Glutamatergic neuron (in vitro differentiated cells): ENCODE data around the gene ABHD17A. TPM values are rescaled to one million over a fixed set of nuclear protein-coding genes. Genes with fewer than 3 reads are reported as not detected.
A peak's percentile ranks its signal among the peaks of the same experiment; 100 is the strongest.

Source experiments
- DNase-seq: peaks from one replicate; pipeline ENCODE4 v3.0.0; 2022
- H3K27ac Mint-ChIP-seq: one replicate; pipeline ENCODE4 v1.8.0; 2020; ENCODE audit warnings: mild to moderate bottlenecking, mixed read lengths, inconsistent platforms; ENCODE audit not compliant: unreplicated experiment
- H3K27me3 Mint-ChIP-seq: one replicate; pipeline ENCODE4 v1.8.0; 2020; ENCODE audit warnings: mild to moderate bottlenecking, moderate library complexity, mixed read lengths, inconsistent platforms; ENCODE audit not compliant: unreplicated experiment
- H3K36me3 Mint-ChIP-seq: one replicate; pipeline ENCODE4 v1.8.0; 2020; ENCODE audit warnings: mild to moderate bottlenecking, mixed read lengths, inconsistent platforms; ENCODE audit not compliant: unreplicated experiment
- H3K4me1 Mint-ChIP-seq: one replicate; pipeline ENCODE4 v1.8.0; 2020; ENCODE audit warnings: mild to moderate bottlenecking, low read depth, mixed read lengths, inconsistent platforms; ENCODE audit not compliant: unreplicated experiment
- H3K4me3 Mint-ChIP-seq: one replicate; pipeline ENCODE4 v1.8.0; 2020; ENCODE audit warnings: mild to moderate bottlenecking, mixed read lengths, inconsistent platforms; ENCODE audit not compliant: unreplicated experiment
- H3K9me3 Mint-ChIP-seq: one replicate; pipeline ENCODE4 v1.8.0; 2020; ENCODE audit warnings: mild to moderate bottlenecking, moderate library complexity, mixed read lengths, inconsistent platforms; ENCODE audit not compliant: unreplicated experiment
- CTCF ChIP-seq: fragments of 200-600 bp; sonication (generic); IDR thresholded peaks from one replicate; pipeline ENCODE4 v1.5.0; 2021; ENCODE audit not compliant: partially characterized antibody, unreplicated experiment
- total RNA-seq: library from RNA; stranded (reverse); fragmentation: NEBNext Ultra II Directional; extraction: Animal tissue kit (Norgen Biotek cat#: 25700); gene quantifications from one replicate; pipeline ENCODE4 v1.2.1, GENCODE V29; 2021; ENCODE audit not compliant: unreplicated experiment

ABHD17A gene
- total RNA-seq, 1 donor from 2014 or later, result 75.1 TPM

- Mint-ChIP-seq H3K36me3 (no peaks in the 10 kb centered on the region), H3K9me3 (peaks cover 15% of the 10 kb centered on the region), H3K27ac (peak overlapping the region; percentile 80), H3K4me3 (peak overlapping the region; percentile 21), H3K4me1 (peaks cover 23% of the 10 kb centered on the region), H3K27me3 (peaks cover 13% of the 10 kb centered on the region)
- TF ChIP-seq CTCF, result no peak
- no peak for DNase-seq
Observed at GRCh38 chr19:1849886-1850398, 35.4 kb downstream of the ABHD17A start.

- Mint-ChIP-seq H3K36me3 (no peaks in the 10 kb centered on the region), H3K9me3 (peaks cover 10% of the 10 kb centered on the region), H3K27ac (peak overlapping the region; percentile 68)
Observed at GRCh38 chr19:1849132-1849474, 36.2 kb downstream of the ABHD17A start.

GRCh38 chr19:1848399-1849131 is 36.7 kb downstream of the ABHD17A start, which contains the start of gene REXO1:
REXO1 (minus strand) TSS chr19:1848483; CDS start chr19:1848358, 125 bp downstream.
- Mint-ChIP-seq H3K4me3 (peak within 1 kb of the TSS; percentile 98), H3K4me1 (peaks cover 19% of the 10 kb centered on the region), H3K9me3 (peaks cover 10% of the 10 kb centered on the region), H3K27ac (peak within 1 kb of the TSS; percentile 95), H3K27me3 (peaks cover 8% of the 10 kb centered on the region), H3K36me3 (no peaks in the 10 kb centered on the region)
- peak; percentile 98 for TF ChIP-seq CTCF
- DNase-seq, result peak; percentile 95

More at GRCh38 chr19:1849132-1849474, 36.2 kb downstream of the ABHD17A start:
- peaks cover 8% of the 10 kb centered on the region for H3K27me3 Mint-ChIP-seq
- peaks cover 19% of the 10 kb centered on the region for H3K4me1 Mint-ChIP-seq
- no peak for DNase-seq
- no peak for TF ChIP-seq CTCF
- H3K4me3 Mint-ChIP-seq, result peak overlapping the region; percentile 65

- DNase-seq, result peak; percentile 76
- no peak for TF ChIP-seq CTCF
- Mint-ChIP-seq H3K9me3 (peaks cover 8% of the 10 kb centered on the region), H3K4me3 (peak overlapping the region; percentile 98), H3K36me3 (no peaks in the 10 kb centered on the region), H3K27ac (peak overlapping the region; percentile 95), H3K4me1 (peaks cover 18% of the 10 kb centered on the region), H3K27me3 (peaks cover 8% of the 10 kb centered on the region)
Observed at GRCh38 chr19:1847684-1848398, 37.5 kb downstream of the ABHD17A start.

GRCh38 chr19:1847348-1847683 is 38.0 kb downstream of the ABHD17A start:
- Mint-ChIP-seq H3K36me3 (no peaks in the 10 kb centered on the region), H3K27ac (peak overlapping the region; percentile 95), H3K4me1 (peaks cover 21% of the 10 kb centered on the region), H3K9me3 (peaks cover 8% of the 10 kb centered on the region), H3K27me3 (peaks cover 8% of the 10 kb centered on the region), H3K4me3 (peak overlapping the region; percentile 98)
- TF ChIP-seq CTCF, result no peak
- DNase-seq, result no peak
